Measurements from ENCODE around the gene XPNPEP3.
"Not testable (repeated sequence)": the region's sequence is repeated elsewhere in the genome, so short reads cannot be mapped to it uniquely, and the experiment has no call there.

The XPNPEP3 gene

DNA sequence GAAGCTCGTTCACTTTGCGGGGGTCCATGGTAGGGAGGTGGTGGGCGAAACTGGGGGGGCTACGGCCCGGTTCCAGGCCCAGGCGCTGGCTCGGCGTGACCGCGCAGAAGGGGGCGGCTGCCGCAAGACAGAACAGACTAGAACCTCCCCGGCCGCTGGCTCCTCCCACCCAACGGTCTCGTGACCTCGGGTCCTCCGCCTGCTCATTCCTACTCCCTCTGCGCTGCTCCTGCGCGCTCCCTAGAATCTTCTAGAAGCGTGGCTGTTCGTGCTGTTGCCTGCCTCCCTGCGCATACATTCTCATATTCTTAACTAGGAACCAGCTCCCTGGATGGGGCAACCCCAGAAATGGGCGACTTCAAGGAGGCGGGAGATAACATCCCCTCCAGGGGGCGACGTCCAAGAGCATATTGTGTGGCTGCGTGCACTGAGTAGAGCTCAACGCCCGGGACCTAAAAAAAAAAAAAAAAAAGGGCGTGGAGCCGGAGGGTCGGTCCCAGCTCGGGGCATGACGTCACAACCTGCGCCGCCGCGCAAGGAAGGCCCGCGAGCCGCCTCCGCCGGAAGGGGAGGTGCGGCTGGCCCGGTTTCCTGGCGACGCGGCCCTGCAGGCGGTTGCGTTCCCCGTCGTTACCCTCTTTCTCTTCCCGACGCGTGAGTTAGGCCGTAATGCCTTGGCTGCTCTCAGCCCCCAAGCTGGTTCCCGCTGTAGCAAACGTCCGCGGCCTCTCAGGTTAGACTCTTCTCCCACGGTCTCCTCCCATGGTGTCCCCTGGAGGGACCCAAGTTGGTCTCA, at the start of gene XPNPEP3, which contains the start of gene ST13:
TSS of gene XPNPEP3 (plus strand) at position 636 of the 796 bp plus-strand sequence. CDS start at position 670, 34 bp downstream.
TSS of gene ST13 (minus strand) at position 127 of the 796 bp plus-strand sequence. CDS start at position 28, 99 bp downstream.
- peak; percentile 98 for DNase-seq

DNA sequence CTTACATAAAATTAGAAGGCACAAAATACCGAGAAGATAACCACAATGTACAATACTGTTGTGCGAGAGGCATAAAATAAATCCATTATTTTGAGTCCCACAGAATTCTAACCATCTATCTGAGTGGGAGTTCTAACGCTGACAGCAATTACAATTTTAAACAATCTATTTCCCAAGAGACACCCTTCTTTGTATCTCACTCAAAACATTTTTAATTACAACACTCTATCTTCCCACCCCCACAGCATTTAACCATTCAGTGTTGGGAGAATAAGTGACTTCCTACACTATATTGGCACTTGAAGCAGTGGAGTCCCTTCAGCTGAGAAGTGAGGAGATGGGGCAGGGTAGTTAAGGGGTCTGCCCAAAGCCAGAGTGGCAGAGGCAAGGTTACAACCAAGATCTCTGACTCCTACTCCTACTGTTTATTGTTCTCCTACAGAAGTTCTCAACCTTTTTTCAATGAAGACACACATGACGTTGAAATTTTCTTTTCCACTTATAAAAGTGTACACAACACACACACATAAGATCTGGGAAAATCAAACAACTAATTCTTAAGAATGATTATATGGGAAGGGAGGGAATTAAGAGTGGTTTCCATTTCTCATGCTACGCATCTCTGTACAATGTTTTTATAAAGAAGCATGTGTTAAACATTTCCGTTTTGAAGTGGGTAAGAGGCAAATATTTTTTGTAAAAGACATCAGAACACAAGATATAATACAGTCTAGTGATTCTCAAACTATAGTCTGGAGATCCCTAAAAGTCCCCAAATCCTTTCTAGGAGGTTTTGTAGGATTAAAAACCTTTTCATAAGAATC, 48.7 kb upstream of the XPNPEP3 start:
- DNase-seq: no peak

DNA sequence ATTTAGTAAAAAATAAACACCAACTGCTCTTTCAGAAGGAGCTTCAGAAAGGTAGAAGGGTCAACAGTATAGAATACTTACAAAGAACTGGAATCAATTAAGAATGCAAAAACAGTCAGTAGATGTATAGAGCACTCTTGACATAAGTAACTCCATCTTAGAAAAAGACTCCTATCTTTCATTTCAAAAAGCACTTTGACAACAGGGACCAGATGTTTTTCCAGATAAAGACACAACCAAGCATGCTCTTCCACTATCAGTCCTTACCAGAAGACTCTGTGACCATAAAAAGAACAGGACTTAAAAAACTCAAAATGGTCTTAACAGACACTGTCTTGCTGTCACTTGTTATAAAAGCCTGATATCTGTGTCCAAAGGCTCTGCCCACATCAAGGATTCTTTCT, 43.0 kb upstream of the XPNPEP3 start:
- no peak for DNase-seq

DNA sequence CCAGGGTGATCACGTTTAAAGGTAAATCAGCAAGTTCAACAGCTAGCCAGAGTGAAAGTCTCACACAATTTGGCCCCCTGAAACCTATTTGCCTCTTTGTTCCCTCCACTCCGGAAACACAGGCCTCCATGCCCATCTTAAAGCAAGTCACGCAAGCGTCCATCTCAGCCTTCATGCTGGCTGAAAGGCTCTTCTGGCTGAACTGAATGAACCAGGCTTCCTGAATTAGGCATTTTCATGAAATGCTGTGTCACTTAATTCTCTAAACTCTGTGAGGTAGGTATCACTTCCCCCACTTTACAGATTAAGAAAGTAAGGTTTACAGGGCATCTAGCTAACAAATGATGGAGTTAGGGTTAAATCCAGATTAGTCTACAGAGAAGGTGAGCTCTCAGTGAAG, 39.2 kb upstream of the XPNPEP3 start:
- peak; percentile 8 for DNase-seq

DNA sequence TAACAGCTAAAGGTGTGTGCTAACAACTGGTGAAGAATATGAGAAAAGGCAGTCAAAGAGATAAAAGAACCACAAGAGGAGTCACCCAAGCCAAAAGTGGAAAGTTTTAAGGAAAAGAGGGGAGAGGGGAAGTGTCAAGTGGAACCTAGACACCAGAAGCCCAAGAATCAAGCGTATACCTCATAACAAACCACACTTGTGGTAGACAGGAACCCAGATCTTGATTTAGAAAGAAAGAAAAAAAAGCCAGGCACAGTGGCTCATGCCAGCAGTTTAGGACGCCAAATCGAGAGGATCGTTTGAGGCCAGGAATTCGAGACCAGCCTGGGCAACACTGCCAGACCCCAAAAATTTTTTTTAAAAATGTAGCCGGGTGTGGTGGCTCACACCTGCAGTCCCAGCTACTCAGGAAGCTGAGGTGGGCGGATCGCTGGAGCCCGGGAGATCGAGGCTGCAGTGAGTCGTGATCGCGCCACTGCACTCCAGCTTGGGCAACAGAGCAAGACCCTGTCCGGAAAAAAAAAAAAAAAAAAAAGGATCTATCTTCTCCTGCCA, 38.7 kb upstream of the XPNPEP3 start:
- no peak for DNase-seq

DNA sequence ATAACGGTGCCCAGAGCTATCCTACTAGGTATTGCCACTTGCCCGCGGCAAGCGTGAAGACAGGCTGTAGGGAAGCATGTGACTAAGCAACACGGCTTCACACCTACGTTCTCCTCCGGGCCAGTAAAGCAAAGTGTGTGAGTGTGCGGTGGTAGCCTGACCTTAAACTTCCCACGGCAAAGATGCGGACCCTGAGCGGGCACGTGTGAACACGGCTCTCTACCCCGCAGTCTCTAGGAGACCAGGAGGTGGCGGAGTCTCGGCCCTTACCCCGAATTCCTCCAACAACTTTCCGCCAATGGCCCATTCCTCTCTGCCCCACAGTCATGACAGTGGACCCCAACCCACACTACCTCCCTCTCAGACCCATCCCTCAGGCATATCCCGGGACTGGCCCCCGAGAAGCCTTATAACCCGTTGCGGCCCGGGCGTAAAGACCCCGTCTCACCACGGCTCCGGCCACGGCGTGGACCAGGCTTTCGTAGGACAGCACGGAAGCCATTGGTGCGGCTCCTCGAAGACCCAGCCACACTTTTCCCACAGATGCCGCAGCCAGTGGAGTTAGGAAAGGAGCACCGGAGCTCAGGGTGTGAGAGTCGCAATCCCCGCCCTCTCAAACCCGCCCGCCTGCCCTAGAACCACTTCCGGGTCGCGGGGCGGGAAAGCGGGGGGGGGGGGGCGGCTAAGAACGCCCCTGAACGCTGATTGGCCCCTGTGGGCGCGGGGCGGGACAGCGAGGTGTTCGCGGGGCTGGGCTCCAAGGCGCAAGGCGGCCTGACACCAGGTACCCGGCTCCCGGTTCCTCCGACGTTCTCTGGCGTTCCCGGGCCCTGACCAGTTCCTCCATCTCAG, 38.0 kb upstream of the XPNPEP3 start, which contains the start of gene SLC25A17:
TSS of gene SLC25A17 (minus strand) at position 600 of the 852 bp plus-strand sequence. CDS start at position 502, 98 bp downstream.
- peak; percentile 90 for DNase-seq

DNA sequence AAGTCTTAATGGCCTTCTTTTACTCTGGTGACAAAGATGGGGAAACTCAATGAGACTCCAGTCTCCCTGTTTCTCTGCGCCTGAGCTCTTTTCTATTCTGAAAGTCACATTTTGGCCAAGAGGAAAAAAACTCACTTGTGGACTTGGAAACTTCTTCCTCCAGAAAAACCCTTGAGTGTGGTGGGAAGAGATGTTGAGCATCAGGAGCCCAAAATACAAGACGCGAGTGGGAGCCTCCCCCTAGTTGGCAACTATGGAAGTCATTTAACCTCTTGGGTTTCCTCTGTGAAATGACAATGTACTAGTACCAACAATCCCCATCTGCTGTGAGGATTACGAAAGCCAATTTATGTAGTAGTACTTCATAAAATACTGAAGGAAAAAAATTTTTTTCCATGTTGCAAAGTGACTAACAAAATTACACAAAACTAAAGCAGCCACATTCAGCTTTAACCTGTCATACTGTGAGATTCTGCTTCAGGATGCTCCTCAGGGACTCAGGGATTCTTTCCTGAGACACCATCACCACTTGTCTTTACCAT, 37.3 kb upstream of the XPNPEP3 start:
- peak; percentile 3 for DNase-seq

DNA sequence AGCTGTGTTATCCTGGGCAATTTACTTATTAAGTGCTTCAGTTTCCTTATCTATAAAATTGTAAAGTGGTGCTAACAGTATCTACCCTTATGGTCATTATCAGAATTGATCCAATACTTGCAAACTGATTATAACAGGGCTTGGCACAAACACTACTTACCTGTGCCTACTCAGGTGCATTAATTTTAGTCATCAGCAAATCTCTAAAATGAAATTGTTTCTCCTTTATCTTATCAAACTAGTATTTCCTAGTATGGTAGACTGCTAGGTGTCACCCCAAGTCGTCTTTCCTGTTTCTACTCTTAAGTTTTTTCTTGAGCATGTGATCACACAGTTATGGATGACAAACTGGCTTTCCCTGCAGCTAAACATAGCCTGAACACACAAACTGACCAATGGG, 33.5 kb upstream of the XPNPEP3 start:
- DNase-seq: no peak

DNA sequence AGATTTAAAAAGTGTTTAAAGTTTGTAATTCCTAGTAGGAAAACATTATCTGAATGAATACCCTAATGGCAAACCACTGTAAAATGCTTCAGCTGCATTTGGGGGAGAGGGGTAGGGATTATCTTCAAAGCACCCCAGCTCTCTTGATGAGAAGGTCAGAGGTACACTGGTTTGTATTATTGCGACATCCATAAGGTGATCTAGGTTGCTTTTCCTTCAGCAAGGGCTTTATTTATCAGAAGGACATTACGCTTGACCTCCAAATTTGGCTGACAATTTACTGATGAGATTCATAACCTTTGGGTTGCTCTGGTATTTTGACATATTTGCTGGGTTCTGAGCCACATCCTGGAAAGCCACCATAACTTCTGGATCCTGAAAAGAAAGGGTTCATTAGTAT, 30.7 kb upstream of the XPNPEP3 start:
- not testable (repeated sequence) for DNase-seq

DNA sequence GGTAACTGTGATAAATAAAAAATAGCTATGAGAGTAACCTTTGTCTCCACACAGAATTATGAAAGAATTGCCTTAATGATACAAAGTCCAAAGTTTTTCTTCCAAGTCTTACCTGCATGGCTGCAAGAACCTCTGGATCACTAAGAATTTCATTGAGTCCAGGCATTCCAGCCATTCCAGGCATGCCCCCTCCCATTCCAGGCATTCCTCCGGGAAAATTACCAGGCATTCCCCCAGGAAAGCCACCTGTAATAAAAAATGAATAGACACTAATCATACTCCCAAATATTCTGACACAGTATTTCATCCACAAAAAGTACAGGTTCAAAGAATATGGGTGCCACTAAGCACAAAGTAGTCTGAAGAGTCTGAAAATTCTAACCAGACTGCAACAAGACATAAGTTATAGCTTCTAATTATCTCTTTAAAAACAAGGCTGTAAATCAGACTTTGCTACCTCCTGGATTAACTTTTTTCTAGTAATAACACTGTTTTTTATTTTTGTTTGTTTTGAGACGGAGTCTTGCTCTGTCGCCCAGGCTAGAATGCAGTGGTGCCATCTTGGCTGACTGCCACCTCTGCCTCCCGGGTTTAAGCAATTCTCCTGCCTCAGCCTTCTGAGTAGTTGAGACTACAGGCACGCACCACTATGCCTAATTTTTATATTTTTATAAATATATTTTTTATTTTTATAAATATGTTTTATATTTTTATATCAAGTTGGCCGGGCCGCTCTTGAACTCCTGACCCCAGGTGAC, 29.8 kb upstream of the XPNPEP3 start:
- no peak for DNase-seq

DNA sequence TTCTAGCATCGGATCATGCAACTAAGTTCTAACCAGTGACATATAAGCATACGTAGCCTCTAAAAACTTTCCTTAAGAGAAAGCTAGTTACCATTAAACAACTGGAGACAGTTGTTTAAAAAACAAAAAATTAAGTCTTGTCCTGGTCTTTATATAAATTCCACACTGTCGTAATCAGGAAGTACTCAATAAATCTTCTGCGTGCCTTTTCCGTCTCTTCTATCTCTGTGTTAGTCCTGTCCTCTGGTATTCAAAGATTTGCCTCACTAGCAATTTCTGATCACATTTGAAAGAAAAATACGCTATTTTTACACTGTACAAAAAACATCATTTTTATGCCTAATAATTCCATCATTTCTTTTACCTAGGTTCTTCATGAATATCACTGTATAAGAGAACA, 27.8 kb upstream of the XPNPEP3 start:
- no peak for DNase-seq

DNA sequence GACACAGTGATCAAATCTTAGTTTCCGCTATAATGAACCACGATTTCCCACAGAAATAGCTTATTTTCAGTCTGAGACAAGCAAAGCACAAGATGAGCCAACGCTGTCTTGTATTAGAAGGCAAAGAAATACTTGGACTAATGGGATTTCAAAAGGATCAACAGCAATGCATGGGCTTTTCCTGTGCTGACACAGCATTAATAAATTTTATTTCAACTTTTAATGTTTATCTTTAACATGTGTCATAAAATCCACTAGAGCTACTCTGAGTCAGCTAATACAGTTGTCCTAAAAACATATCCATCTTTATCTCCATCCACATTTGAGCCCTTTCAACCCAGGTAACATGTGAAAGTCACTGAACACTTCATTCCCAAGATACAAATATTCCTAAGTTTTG, 22.3 kb upstream of the XPNPEP3 start:
- DNase-seq: no peak

DNA sequence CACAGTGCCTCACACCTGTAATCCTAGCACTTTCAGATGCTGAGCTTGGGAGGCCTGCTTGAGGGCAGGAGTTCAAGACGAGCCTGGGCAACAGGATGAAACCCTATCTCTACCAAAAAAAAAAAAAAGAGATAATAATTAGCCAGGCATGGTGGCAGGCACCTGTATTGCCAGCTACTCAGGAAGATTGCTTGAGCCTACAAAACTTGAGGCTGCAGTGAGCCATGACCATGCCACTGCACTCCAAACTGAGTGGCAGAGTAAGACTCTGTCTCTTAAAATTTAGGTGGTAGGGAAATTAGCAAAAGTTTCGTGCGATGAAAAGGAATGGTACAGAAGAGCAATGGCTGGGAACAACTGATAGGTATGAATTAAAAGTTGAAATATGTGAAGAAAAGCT, 18.5 kb upstream of the XPNPEP3 start:
- no peak for DNase-seq

DNA sequence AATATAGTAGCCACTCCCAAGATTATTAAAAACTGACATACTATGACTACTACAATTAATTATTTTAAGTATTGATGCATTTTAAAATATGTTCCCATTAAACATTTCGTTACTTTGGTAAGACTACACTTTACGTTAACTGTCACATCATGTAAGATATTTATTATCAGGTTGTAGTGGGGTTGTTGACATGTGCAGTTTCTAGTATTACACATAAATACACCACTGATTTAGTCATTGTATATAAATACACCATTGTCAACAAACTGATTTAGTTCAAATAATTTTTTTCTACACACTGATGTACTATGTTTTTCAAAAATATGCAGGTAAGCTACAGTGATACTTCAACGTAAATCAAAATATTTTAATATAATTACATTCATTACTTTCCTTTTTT, 12.0 kb upstream of the XPNPEP3 start:
- DNase-seq: no peak

DNA sequence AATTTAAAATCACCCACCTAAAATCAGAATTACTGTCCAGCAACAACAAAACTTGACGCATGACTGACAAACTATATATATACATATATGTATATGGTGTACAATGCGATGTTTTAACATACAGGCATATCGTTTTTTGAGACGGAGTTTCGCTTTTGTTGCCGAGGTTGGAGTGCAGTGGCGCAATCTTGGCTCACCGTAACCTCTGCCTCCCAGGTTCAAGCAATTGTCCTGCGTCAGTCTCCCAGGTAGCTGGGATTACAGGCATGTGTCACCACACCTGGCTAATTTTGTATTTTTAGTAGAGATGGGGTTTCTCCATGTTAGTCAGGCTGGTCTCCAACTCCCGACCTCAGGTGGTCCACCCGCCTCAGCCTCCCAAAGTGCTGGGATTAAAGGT, 11.1 kb upstream of the XPNPEP3 start:
- DNase-seq: not testable (repeated sequence)

DNA sequence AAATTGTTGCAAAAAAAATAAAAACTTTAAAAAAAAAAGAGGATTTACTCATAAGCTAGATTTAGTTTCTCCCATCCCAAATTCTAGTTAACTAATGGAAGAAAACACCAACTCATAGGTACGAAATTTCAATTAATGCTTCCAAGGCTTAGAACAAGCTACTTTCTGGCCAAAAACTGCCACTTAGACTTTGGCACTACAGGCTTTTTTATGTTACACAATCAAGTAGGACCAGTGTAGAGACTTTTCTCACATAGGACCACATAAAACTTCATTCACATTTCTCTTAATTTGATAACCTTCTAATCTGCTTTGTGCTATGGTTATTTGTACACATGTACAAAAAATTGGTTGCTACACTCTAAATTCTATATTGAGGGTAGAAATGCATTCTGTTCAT, 3.6 kb upstream of the XPNPEP3 start:
- no peak for DNase-seq

DNA sequence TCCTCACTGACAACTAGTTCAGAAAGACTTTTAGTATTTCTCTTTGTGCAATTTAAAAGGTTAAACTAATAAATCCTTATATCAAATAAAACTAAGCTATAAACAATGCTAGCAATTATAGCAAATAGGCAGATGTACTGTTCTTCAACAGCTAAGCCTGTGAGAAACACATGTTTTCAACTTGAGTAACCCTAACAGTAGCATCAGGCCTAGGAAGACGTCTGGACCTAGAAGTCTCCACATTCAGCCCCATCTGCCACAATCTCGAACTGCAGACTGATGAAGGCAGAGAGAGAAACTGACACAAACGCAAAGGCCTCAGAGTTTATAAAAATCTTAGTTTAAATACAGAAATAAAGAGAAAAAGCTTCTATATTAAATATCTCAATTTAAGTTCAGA, 3.0 kb upstream of the XPNPEP3 start:
- no peak for DNase-seq

DNA sequence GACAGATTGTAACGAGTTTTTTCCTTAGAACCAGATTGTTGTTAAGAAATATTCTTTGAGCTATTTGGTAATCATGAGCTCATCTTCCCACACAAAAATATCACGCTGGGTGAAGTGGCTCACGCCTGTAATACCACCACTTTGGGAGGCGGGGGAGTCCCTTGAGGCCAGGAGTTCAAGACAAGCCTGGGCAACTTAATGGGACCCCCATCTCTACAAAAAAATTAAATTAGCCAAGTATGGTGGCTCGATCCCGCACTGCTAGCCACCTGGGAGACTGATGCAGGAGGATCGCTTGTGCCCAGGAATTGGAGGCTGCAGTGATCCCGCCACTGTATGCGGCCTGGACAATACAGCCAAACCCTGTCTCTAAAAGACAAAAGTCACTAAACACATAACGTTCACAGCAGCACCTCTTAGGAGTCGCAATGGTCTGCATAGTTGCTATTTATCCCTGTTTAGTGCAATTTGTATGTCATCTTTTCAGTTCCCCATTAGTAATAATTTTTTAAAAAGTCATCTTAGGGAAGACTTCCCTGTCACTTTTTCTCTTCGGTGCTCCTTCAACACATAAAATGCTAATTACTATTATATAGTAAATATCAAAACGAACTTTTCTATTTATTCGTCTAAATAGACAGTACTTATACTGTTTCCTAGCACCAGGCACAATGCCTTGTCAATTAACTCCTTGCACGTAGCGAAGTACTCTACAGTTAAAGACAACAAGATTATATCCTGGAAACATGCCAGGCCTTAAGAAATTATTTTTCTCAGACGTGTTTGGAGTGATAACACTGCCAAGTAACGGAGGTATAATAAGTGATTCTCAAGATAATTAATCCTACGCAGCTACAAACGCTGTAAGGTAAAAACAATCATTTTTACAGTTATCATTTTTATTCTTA, 1.6 kb upstream of the XPNPEP3 start:
- peak; percentile 80 for DNase-seq

DNA sequence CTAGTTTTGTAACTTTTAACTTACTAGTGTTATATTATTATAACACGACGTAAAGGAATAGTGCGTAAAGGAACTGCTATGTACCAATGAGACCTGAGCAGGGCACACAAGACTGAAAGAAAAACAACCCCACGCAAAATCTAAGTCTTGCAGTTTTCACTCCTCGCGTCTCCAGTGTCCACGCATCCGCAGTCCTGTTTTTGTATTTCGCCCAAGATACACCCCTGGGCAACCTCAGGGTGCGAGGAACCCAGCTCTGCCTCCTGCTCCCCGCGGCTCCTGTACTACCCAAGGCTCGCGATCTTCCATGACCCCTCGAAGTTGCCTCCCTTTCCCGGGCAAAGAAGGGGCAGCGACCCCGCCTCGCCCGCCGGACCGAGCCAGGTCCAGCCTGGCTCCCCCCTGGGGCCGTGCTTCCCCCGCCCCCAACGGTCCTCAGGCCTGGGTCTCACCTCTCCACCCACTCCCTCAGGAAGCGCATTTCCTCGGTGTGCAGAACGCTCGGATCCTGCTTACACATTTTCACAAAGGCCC, 902 bp upstream of the XPNPEP3 start:
- DNase-seq: peak; percentile 45

DNA sequence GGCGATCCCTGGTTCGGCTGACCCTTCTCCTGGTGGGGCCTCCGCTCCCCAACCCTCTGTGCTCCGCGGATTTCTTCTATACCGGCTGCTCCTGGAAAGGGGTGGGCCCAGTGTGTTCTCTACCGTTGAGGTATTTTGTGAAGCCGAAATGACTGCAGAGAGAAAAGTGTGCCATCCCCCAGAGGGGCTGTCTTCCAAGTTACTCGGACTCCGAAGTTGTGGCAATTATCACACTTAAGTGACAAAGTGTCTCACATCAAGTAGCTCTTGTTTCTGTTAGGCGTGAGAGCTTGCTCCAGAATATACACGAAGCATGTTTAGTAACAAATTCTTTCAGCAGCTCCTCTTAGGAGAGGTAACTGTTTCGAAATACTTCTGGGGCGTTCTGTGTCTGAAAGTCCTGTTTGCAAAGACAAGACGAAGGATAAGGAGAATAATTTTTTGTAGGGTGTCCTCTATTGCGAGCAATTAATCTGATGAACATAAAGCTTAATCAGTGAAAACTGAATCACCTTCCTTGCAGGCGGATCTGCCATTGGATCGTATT, 434 bp downstream of the XPNPEP3 start:
- DNase-seq: no peak
